HEK293T (cell line): ENCODE data around the gene SLC4A2.

Experiments used
- ARNT ChIP-seq: fragments of 450-650 bp; IDR thresholded peaks from 2 replicates; pipeline ENCODE4 v1.6.1; 2017; ENCODE audit warnings: mild to moderate bottlenecking
- BHLHE40 ChIP-seq: fragments of 450-650 bp; IDR thresholded peaks from 2 replicates; pipeline ENCODE4 v1.6.1; 2016; ENCODE audit warnings: mild to moderate bottlenecking, moderate library complexity, borderline replicate concordance
- ELF4 ChIP-seq: fragments of 450-650 bp; IDR thresholded peaks from 2 replicates; pipeline ENCODE4 v1.6.1; 2017; ENCODE audit warnings: antibody characterized with exemption
- FOXA1 ChIP-seq: fragments of 450-650 bp; IDR thresholded peaks from 2 replicates; pipeline ENCODE4 v1.6.1; 2016; ENCODE audit warnings: mild to moderate bottlenecking
- FOXK2 ChIP-seq: fragments of 450-650 bp; IDR thresholded peaks from 2 replicates; pipeline ENCODE4 v1.6.1; 2016; ENCODE audit warnings: mild to moderate bottlenecking
- FOXM1 ChIP-seq: fragments of 450-650 bp; IDR thresholded peaks from 2 replicates; pipeline ENCODE4 v1.6.1; 2017; ENCODE audit warnings: mild to moderate bottlenecking, borderline replicate concordance
- HDGF ChIP-seq: fragments of 450-650 bp; IDR thresholded peaks from 2 replicates; pipeline ENCODE4 v1.6.1; 2017; ENCODE audit warnings: antibody characterized with exemption, borderline replicate concordance
- LEF1 ChIP-seq: fragments of 450-650 bp; IDR thresholded peaks from 2 replicates; pipeline ENCODE4 v1.6.1; 2017; ENCODE audit warnings: mild to moderate bottlenecking, borderline replicate concordance
- NFRKB ChIP-seq: fragments of 450-650 bp; IDR thresholded peaks from 2 replicates; pipeline ENCODE4 v1.6.1; 2016; ENCODE audit warnings: mild to moderate bottlenecking, moderate library complexity
- SP1 ChIP-seq: fragments of 450-650 bp; IDR thresholded peaks from 2 replicates; pipeline ENCODE4 v1.6.1; 2017
- SUZ12 ChIP-seq: fragments of 450-650 bp; IDR thresholded peaks from 2 replicates; pipeline ENCODE4 v1.6.1; 2016; ENCODE audit warnings: mild to moderate bottlenecking
- TARDBP ChIP-seq: fragments of 450-650 bp; IDR thresholded peaks from 2 replicates; pipeline ENCODE4 v1.6.1; 2016

DNA sequence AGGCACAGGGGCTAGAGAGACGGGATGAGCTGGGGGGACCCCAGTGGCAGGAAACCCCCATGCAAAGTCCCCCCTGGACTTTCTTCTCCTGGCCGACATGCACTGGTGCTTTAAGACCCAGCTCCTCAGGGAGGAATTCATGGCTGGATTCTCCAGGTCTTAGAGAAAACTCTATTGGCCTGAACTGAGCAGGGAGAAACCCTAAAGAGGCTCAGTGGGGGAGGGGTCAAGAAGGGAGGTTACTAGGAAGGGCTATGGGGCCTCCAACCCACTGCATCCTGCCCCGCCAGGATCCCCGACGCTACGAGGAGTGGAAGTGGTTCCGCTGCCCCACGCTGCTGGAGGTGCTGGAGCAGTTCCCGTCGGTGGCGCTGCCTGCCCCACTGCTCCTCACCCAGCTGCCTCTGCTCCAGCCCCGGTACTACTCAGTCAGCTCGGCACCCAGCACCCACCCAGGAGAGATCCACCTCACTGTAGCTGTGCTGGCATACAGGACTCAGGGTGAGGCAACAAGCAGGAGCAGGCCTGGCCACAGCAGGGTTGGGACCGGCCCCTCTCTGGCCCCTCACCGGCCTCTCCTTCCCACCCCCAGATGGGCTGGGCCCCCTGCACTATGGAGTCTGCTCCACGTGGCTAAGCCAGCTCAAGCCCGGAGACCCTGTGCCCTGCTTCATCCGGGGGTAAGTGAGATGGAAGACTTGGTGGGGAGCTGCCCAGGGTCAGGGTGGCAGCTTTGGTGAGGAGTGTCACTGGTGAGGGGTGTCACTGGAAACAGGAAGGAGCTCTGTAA is 48.9 kb upstream of the SLC4A2 start:
- no peak for TF ChIP-seq SP1
- TF ChIP-seq ARNT, result no peak
- TF ChIP-seq BHLHE40, result no peak
- no peak for TF ChIP-seq FOXM1
- no peak for TF ChIP-seq NFRKB
- no peak for TF ChIP-seq FOXA1
- no peak for TF ChIP-seq HDGF
- TF ChIP-seq ELF4, result no peak
- no peak for TF ChIP-seq FOXK2
- no peak for TF ChIP-seq TARDBP
- no peak for TF ChIP-seq SUZ12
- TF ChIP-seq LEF1, result no peak
